ENCODE data around the gene FAM98A.

FAM98A gene

GRCh38 chr2:33597026-33597425 lies 2.1 kb downstream of the FAM98A start:
- DNase-seq (ENCODE audit: low read depth in 2 of 2): no peak

- DNase-seq (ENCODE audit: low read depth in 2 of 2): no peak
Measured at GRCh38 chr2:33595385-33595784, 3.7 kb downstream of the FAM98A start.

GRCh38 chr2:33589444-33589843 lies 9.7 kb downstream of the FAM98A start:
- no peak for DNase-seq (ENCODE audit: low read depth in 2 of 2)

GRCh38 chr2:33588232-33588631 lies 10.9 kb downstream of the FAM98A start:
- DNase-seq (ENCODE audit: low read depth in 2 of 2): no peak

GRCh38 chr2:33586766-33587165 lies 12.3 kb downstream of the FAM98A start:
- no peak for DNase-seq (ENCODE audit: low read depth in 2 of 2)

- no peak for DNase-seq (ENCODE audit: low read depth in 2 of 2)
Measured at GRCh38 chr2:33583194-33583938, 15.7 kb downstream of the FAM98A start.

GRCh38 chr2:33581872-33582271 lies 17.2 kb downstream of the FAM98A start:
- DNase-seq (ENCODE audit: low read depth in 2 of 2): no peak

GRCh38 chr2:33579227-33579626 lies 19.9 kb downstream of the FAM98A start:
- DNase-seq (ENCODE audit: low read depth in 2 of 2): no peak

- DNase-seq (ENCODE audit: low read depth in 2 of 2): no peak
Measured at GRCh38 chr2:33577668-33578067, 21.4 kb downstream of the FAM98A start.

- DNase-seq (ENCODE audit: low read depth in 2 of 2): no peak
Measured at GRCh38 chr2:33577084-33577483, 22.0 kb downstream of the FAM98A start.

- no peak for DNase-seq (ENCODE audit: low read depth in 2 of 2)
Measured at GRCh38 chr2:33573657-33574056, 25.4 kb downstream of the FAM98A start.

GRCh38 chr2:33570681-33571080 lies 28.4 kb downstream of the FAM98A start:
- no peak for DNase-seq (ENCODE audit: low read depth in 2 of 2)

GRCh38 chr2:33561872-33562271 lies 37.2 kb downstream of the FAM98A start:
- DNase-seq (ENCODE audit: low read depth in 2 of 2): no peak

GRCh38 chr2:33560017-33560416 lies 39.1 kb downstream of the FAM98A start:
- DNase-seq (ENCODE audit: low read depth in 2 of 2): no peak

- DNase-seq (ENCODE audit: low read depth in 2 of 2): no peak
Measured at GRCh38 chr2:33559328-33559727, 39.8 kb downstream of the FAM98A start.

- DNase-seq (ENCODE audit: low read depth in 2 of 2): no peak
Measured at GRCh38 chr2:33555681-33556080, 43.4 kb downstream of the FAM98A start.

- no peak for DNase-seq (ENCODE audit: low read depth in 2 of 2)
Measured at GRCh38 chr2:33552758-33553461, 46.2 kb downstream of the FAM98A start.

GRCh38 chr2:33550206-33550605 lies 48.9 kb downstream of the FAM98A start:
- DNase-seq (ENCODE audit: low read depth in 2 of 2): no peak

GRCh38 chr2:33541243-33541642 lies 57.9 kb downstream of the FAM98A start:
- no peak for DNase-seq (ENCODE audit: low read depth in 2 of 2)

- DNase-seq (ENCODE audit: low read depth in 2 of 2): no peak
Measured at GRCh38 chr2:33535421-33535820, 63.7 kb downstream of the FAM98A start.

All from stimulated activated CD4-positive, alpha-beta T cell treated with anti-CD3 and anti-CD28 coated beads, Interleukin-4, amount 100 ng/mL, for 48 hours (primary cell).